ENCODE measurements around the gene ELANE. TPM values are rescaled to one million over a fixed set of nuclear protein-coding genes. Genes with fewer than 3 reads are reported as not detected.
A peak's percentile ranks its signal among the peaks of the same experiment; 100 is the strongest.

ELANE gene
- total and polyA plus RNA-seq, 12 donors: 0.48 to 3.4 (median 1.8) TPM; not detected in 6

- WGBS, 4 donors: 93 to 97% (median 95%) methylated on average over 25 to 51 of the region's 51 CpGs
- no peaks in the 10 kb centered on the region for H3K27me3 ChIP-seq
- no peak overlapping the region for H3K4me3 ChIP-seq
- H3K4me1 ChIP-seq (replicated peaks in 1 of 2): no peaks in the 10 kb centered on the region
- no peak overlapping the region for H3K27ac ChIP-seq
- DNase-seq: no peak
- H3K36me3 ChIP-seq (replicated peaks in 1 of 2): peaks cover 0 to 68% of the 10 kb centered on the region in 2 donors
- no peaks in the 10 kb centered on the region for H3K9me3 ChIP-seq (replicated peaks in 1 of 3)
- TF ChIP-seq POLR2A (IDR thresholded peaks at IDR 0.05): no peak
- TF ChIP-seq, protein P1, sequence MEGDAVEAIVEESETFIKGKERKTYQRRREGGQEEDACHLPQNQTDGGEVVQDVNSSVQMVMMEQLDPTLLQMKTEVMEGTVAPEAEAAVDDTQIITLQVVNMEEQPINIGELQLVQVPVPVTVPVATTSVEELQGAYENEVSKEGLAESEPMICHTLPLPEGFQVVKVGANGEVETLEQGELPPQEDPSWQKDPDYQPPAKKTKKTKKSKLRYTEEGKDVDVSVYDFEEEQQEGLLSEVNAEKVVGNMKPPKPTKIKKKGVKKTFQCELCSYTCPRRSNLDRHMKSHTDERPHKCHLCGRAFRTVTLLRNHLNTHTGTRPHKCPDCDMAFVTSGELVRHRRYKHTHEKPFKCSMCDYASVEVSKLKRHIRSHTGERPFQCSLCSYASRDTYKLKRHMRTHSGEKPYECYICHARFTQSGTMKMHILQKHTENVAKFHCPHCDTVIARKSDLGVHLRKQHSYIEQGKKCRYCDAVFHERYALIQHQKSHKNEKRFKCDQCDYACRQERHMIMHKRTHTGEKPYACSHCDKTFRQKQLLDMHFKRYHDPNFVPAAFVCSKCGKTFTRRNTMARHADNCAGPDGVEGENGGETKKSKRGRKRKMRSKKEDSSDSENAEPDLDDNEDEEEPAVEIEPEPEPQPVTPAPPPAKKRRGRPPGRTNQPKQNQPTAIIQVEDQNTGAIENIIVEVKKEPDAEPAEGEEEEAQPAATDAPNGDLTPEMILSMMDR (IDR thresholded peaks at IDR 0.05): no peak
- intact Hi-C loops (cut with DNase I): no loop called here
Measured at GRCh38 chr19:884420-885211, 32.5 kb downstream of the ELANE start.

- H3K9me3 ChIP-seq (replicated peaks in 1 of 3): no peaks in the 10 kb centered on the region
- no peaks in the 10 kb centered on the region for H3K27me3 ChIP-seq
- no peak for TF ChIP-seq POLR2A (IDR thresholded peaks at IDR 0.05)
- TF ChIP-seq, protein P1 (IDR thresholded peaks at IDR 0.05): no peak
- peaks cover 0 to 64% of the 10 kb centered on the region in 2 donors for H3K36me3 ChIP-seq (replicated peaks in 1 of 2)
- H3K27ac ChIP-seq: no peak overlapping the region
- no peaks in the 10 kb centered on the region for H3K4me1 ChIP-seq (replicated peaks in 1 of 2)
- 88 to 98% (median 96%) methylated on average over 26 to 64 of the region's 64 CpGs for WGBS, 4 donors
- intact Hi-C loops (cut with DNase I): no loop called here
- no peak for DNase-seq
- H3K4me3 ChIP-seq: no peak overlapping the region
Measured at GRCh38 chr19:885536-886224, 33.6 kb downstream of the ELANE start.

- TF ChIP-seq, protein P1 (IDR thresholded peaks at IDR 0.05): no peak
- no peak for TF ChIP-seq POLR2A (IDR thresholded peaks at IDR 0.05)
- Histone ChIP-seq H3K9me3 (replicated peaks in 1 of 3) (no peaks in the 10 kb centered on the region), H3K4me1 (replicated peaks in 1 of 2) (peaks cover 1 to 3% of the 10 kb centered on the region in 2 donors), H3K27me3 (no peaks in the 10 kb centered on the region), H3K4me3 (no peak overlapping the region), H3K36me3 (replicated peaks in 1 of 2) (peaks cover 0 to 56% of the 10 kb centered on the region in 2 donors), H3K27ac (no peak overlapping the region)
- DNase-seq: peak in 3 of 7 donors; percentile 41 to 89 (median 52)
- intact Hi-C loops (cut with DNase I): no loop called here
- WGBS, 4 donors: 81 to 89% (median 85%) methylated on average over 16 of the region's 16 CpGs
Measured at GRCh38 chr19:887072-887471, 35.0 kb downstream of the ELANE start.

- Histone ChIP-seq H3K27me3 (no peaks in the 10 kb centered on the region), H3K36me3 (replicated peaks in 1 of 2) (peaks cover 0 to 51% of the 10 kb centered on the region in 2 donors), H3K4me1 (replicated peaks in 1 of 2) (peaks cover 4 to 6% of the 10 kb centered on the region in 2 donors), H3K9me3 (replicated peaks in 1 of 3) (no peaks in the 10 kb centered on the region), H3K27ac (no peak overlapping the region), H3K4me3 (no peak overlapping the region)
- DNase-seq: no peak
- WGBS, 4 donors: 91 to 95% (median 92%) methylated on average over 9 to 10 of the region's 10 CpGs
- no peak for TF ChIP-seq POLR2A (IDR thresholded peaks at IDR 0.05)
- TF ChIP-seq, protein P1 (IDR thresholded peaks at IDR 0.05): no peak
- intact Hi-C loops (cut with DNase I): no loop called here
Measured at GRCh38 chr19:887599-887998, 35.5 kb downstream of the ELANE start.

All from adrenal gland (tissue), 12 donors.